MV-4-11 (cell line): ENCODE data around the gene INPP5A.

Source experiments
- DNase-seq: peaks from one replicate; lab custom pipeline; 2025; lab: John Stamatoyannopoulos, UW

INPP5A gene

DNA sequence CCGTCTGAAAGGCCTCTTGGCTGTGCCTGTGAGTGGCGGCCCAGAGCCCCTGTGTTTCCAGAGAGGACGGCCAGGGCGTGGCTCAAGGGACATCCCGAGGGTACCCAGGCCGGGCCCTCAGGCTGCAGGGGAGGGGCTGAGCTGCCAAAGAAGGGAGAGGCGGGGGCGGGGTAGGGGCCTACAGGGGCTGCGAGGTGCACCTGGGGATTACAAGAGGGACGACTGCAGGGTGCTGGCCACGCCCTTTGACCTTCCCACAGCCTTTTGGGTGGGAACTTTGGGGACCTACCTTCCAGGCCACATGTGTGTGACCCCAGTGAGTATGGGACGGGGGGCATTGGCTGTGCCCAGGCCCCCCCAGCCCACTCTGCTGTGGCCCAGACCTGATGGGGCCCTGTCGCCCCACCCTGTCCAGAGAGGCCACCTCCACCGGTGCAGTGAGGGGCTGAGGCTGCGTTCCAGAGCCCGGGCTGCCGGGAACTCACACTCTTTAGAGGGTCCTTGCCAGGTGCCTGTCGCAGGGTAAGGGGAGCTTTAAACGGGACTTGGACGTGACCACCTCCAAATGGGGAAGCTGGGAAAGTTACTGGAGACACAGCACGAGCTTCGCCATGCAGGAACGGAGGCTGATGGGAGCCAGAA lies 267.3 kb downstream of the INPP5A start:
- no peak for DNase-seq

DNA sequence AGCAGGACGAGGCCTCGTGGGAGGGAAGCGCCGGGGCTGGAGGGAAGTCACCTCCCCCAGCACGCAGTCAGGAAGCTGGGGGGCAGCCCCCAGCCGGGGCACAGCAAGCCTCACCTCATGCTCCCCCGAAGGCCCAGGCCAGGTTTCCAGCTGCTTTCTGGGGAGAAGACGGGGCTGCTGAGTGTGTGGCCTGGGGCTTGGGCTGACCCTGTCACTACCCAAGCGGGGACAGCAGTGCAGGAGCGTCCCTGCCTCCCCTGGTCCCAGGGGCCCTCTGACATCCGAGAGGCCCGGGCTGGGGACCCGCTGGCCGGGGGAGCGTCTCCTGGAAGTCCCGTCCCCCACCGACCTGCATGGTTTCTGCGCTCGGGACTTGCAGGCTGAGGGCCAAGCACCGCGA lies 268.0 kb downstream of the INPP5A start:
- no peak for DNase-seq

DNA sequence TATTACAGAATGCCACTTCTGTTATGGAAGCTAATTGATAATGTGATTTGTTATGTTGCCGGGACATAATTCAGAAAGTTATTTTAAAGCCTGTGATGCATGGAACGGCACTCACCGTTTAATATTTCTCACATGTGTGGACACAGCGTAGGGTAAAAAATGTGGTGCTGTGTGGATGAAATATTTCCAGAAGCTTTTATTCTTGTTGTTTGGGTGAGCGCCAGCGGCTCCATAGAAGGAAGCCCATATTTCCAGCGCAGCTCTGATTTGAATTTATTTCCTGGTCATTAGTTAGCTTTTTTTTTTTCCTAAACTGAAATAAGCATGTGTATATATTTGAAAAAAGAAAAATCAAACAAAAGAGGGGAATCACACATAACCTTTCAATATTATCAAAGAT lies 268.5 kb downstream of the INPP5A start:
- DNase-seq, result no peak

DNA sequence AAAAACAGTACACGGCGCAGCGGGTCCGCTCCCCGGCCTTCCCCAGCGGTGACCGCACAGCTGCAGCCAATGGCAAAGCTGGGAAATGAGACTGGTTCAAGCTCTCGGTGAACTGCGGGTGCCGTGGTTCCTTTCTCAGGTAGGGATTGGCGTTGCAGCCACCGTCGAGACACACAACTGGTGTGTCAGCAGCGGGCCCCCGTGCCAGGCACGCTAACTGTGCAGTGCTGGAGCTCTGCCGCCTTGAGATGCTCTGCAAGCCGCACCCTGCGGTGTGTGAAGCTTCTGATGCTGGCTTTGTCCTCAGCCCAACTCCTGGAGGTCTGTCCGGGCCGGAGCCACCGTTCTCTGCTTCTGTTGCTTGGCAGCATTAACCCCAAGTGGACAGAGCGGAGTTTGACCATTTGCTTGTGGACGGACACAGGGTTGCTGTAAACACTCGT lies 269.0 kb downstream of the INPP5A start:
- no peak for DNase-seq

DNA sequence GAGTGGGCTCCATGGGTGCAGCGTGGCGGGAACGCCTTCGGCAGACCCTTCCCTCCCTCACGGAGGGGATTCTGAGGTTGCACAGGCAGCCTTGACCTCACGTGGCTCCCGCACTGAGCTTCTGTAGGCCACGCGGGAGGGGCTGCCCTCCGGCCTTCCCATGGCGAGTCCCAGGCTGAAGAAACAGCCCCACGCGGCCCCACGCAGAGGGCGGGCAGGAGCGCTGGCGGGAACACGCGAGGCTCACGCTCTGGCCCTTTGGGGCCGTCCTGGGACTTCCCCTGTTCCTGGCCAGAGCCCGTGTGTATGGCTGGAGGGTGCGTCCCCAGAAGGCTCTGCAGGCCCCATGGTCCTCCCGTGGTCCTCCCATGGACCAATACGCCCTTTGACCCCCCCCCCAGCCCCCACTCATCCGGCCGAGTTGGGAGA lies 270.0 kb downstream of the INPP5A start:
- DNase-seq, result no peak

DNA sequence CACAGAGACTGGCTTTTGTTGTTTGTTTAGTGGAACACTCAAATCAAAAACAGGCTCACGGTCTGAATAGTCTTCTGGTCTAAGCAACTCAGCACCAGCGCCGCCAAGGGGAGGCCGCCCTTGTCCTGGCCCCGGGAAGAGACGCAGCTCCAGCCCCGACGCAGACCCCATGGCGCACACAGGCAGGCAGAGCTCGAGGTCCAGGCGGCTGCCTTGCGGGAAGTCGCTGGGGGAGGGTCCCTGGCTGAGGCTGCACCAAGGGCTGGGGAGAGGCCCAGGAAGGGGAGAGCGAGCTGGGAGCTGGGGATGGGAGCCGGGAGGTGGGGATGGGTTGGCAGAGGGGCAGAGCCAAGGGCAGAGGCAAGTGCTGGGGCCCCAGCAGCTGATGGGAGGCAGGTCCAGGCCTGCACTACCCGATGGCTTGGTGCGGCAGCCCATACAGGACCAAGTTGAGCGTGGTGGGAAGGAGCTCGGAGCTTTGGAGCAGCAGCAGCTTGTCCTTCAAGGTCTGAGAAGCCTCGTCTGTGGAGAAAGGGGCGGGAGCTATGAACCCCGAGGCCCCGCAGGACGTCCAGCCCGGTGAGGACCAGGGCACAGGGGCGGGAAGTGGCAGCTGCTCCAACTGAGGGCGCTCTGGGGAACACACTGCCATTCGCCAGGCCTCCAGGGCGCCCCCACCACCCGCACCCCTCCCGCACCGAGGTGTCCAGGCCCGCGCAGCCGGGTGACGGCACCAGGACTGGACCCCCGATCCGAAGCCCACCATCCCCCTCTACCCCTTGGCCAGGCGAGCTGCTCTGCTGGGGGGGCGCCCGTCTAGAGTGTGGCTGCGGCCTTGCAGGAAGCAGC lies 271.0 kb downstream of the INPP5A start:
- no peak for DNase-seq

DNA sequence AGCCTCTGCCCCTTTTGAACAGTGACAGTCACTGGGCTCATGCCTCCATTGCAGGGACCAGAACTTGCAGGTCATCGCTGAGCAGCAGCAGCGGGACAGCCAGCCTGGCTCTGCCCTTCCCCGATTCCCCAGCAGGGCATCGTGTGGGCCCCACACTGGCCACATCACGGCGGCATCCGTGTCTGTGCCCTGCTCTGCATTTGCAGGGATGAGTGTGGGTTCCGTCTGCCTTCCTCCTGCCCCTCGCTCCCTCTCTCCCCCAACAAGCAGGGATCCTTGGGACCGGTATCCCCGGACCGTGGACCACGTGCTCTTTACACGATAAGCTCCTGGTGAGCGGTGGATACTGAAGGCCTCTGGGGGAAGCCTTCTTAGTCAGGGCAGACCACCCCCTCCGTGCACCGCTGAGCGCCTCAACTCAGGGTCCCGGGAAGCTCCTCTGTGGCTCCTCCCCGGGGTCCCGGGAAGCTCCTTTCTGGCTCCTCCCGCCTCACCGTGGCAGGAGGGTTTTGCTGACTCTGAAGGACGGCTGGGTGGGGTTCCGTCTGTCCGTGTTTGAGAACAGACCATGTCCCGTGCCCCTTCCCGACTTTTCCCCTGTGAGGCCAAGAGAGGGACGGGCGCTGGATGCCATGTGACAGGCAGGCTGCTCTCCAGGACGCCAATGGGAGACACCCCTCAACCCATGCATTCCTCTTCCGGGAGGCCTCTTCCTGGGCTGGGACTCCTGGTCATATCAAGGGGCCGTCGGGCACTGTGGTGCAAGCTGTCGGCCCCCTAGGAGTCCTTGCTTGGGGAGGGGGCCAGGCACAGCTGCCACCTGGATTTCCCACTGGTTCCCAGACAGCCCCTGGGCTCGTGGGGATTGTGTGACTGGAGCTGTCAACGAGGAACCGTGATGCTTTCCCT lies 271.9 kb downstream of the INPP5A start:
- no peak for DNase-seq

DNA sequence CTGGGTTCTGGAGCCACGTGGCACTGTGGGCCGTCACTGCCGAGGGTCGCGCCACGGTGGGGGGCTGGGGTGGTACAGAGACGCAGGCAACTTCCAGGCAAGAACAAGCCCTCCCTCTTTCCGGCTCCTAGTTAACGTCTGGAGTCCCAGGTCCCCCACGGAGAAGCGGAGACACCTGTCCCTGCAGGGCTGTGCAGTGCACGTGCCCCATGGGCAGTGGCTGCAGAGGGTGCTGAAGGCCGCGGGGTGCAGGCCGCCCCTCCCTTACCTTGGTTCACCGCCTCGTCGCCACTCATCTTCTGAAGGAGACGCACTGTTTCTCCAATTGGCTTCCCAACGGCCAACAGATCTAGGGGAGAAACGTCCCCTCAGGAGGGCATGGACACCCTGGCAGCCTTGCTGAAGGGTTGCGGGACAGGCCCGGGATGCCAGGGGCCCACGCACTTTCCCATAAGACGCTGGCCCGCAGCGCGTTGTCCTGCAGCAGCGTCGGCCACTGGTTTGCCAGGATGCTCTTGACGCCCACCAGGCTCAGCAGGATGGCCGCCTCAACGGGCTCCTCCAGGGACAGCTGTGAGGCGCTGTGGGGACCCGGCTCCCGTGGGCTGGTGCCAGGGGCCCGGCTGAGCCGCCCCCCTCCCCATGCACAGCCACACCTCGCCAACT lies 272.7 kb downstream of the INPP5A start:
- DNase-seq, result no peak

DNA sequence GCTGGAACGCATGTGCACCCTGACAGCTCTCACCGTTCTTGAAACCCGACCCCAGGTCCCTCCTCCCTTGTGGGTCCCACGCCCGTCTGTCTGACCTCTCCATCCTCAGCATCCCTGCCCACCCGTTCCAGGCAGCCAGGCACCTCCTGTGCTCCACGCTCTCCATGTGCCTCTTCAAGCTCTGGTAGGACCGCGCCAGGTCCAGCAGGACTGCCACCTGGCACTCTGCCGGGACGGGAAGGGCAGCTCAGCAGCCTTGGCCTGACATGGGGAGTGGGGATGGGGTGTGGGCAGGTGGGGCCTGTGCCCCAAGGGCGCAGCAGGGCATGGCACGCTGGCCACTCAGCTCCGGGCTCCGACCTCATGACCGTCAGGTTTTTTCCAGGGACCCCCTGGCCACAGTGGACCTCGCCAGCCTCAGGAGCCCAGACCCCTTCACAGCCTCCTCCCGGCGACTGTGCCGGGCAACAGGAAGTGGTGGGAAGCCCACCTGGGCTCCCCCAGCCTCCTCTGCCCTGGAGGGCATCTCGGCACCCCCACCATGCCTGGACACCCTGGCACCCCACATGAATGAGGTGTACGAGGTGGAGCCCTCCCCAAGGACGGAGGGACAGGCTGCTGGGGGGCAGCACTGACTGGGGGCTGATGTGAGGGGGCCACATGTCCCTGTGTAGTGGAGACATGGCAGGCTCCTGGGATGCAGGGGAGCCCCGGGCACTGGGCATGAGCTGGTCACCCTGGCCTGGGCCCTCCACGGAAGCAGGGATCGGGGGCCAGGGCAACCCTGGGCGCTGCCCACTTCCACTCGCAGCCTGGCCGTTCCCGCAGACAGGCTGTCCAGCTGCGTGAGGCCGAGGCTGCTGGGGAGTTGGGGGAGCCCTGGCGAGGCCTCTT lies 273.5 kb downstream of the INPP5A start:
- DNase-seq, result no peak

DNA sequence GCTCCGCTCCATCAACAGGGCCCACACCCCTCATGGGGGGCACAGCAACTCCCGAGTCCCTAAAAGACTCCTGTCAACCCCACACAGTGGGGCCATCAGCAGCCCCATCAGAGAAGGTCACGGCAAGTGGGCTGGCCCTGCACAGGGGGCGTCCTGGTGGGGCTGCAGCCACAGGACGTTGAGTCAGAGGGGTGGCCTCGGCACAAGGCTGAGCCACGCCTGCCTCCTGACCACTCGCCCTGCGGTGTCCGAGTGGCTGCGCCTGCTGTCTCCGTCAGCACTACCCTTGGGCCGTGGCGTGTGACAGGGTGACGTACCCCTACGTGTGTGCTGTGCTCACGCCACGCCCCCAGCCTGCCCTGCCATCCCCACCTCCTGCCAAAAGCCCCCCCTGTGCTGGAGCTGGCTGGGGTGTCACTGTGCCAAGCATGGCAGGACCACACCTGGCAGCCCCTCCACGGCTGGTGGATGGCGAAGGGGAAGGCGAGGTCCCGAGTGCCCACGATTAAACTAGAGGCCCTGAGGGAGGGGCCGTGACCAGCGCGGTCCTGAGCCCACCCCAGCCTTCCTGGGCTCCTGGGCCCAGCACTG lies 274.4 kb downstream of the INPP5A start:
- no peak for DNase-seq

DNA sequence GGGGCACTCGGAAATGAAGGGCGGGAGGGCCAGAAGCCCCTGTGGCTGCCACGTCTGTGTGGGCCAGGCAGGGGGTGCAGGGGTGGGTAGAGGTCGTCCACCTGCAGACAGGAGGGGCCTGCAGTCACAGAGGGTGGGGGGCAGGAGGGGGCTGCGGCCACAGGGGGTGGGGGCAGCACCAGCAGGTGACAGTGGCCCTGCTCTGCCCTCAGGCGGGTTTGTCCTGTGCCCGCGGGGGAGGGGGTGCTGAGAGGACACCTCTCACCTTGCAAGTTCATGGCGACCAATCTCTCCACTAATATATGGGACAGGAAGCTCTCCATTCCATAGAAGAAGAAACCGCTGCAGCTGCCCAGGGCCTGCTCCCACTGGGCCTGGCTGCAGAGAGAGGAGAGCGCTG lies 274.9 kb downstream of the INPP5A start:
- no peak for DNase-seq

DNA sequence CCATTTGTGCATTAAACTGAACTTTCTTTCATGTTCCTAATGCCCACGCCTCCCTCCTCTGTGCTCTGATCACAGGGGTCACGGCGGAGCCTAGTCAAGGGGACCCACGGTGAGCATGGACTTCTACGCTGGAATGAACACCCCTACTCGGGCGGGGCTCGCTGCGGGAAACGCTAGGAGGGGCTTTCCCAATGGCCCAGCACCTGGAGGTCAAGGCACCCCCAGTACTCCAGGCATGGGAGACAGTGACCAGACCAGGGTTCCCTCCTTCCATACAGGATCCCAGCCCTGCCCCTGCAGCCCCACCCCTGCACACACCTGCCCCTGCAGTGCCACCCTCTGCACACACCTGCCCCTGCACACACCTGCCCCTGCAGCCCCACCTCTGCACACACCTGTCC lies 275.4 kb downstream of the INPP5A start:
- DNase-seq, result no peak

DNA sequence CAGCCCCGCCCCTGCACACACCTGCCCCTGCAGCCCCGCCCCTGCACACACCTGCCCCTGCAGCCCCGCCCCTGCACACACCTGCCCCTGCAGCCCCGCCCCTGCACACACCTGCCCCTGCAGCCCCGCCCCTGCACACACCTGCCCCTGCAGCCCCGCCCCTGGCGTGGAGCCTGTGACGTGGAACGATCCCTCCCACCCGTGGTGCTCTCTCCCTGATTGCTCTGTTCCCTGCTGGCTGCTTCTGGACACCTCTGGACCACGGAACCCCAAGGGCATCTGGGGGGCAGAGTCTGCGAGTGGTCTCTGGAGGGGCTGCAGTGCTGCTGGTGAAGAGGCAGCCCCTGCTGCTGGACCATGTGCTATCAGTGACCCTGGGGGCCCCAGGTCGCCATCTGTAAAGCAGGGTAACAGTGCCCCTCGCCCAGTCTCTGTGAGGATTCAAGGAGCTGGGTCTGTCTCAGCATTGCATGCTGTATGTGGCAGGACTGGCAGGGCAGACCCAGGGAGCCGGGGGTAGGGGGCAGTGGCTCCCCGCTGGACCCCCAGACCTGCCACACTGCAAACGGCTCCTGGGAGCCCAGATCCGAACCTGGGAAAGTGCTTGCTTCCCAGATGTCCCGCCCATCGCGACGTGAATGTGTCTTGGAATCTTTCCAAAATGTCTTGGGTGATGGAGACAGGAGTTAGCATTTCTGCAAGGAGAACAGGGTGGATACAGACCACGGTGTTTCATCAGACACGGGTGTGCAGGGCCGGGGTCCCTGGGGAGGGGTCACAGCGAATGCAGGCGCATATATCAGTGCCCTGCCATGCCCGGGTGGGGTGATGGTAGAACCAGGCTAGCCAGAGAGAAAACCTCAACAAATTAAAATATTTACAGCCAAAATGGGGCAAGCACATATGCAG lies 276.2 kb downstream of the INPP5A start:
- no peak for DNase-seq

DNA sequence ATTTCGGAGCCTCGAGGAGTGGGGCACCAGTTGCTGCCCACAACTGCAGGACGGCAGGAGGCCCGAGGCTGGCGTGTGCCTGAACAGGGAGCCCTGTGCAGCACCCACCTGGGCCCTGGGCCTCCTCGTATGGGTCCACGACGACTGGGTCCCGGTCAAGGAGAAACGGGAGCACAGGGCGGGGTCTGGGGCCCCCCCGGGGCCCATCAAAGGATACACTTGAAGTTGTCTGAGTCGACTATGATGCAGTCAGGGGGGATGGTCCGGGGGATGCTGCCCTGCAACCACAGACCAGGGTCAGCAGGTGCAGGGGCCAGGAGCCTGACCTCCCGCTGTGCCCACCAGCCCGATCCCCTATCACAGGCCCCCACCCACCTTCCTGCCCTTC lies 276.9 kb downstream of the INPP5A start:
- no peak for DNase-seq

DNA sequence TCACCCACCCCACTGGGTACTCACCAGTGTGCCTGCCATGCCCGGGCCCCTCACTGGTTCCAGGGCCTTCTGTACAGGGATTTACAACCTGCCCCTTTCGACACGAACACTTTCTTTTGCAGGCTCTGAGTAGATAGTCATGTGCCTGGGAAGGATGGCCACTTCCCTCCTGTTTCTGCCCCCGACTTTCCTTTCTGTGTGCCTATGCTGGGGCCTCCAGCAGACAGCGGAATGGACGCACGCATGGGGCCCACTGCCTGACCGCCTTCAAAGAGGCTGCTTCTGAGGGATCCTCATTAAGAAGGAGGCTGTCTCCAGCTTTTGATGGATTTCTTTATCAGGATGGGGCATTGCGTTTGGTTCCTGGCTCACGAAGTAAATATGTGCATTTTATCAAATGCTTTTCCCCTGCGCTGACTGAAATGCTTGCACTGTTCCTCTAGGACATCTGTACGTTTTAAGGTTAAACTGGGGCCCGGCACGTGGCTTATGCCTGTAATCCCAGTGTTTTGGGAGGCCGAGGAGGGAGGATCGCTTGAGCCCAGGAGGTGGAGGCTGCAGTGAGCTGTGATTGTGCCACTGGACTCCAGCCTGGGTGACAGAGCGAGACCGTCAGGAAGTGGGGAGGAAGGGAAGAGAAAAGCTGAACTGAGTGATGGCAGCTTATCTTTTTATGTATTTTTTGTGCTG lies 277.7 kb downstream of the INPP5A start:
- no peak for DNase-seq

DNA sequence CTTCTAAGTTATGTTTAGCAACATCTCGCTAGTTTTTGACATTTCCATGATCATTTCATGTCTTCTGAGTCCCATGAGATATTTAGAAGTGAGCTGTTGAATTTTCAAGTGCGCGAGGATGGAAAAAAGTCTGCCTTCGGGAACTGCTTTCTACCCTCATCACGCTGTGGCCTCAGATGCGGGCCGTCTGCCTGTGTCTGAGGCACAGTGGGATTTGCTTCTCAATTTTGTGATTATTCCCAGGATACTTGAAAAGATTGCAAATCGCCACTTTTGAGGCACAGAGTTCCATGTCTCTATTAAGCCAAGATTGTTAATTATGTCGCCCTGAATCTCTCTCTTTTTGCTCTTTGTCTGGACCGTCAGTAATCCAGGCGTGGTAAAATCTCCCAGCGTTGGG lies 279.1 kb downstream of the INPP5A start:
- DNase-seq, result no peak

DNA sequence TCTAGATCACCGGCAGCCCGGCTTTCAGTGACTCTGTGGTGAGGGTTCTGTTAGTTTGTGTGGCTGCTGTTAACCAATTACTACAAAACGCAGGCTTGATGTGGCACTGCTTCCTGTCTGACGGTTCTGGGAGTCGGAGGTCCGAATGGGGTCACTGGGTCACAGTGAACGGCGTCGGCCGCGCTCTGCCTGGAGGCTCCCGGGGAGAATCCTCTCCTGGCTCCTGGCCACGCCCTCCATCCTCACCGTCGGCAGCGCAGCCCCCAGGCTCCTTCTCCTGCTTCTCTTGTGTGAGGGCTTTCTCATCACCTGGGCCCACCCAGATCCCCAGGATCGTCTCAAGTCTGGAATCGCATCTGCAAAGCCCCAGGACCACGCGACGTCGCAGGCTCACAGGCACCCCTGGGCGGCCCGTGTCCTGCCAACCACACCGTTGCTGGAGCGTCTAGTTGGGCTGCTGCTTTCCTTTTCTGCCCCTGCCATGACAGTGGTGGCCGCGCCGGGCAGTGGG lies 280.2 kb downstream of the INPP5A start:
- no peak for DNase-seq

DNA sequence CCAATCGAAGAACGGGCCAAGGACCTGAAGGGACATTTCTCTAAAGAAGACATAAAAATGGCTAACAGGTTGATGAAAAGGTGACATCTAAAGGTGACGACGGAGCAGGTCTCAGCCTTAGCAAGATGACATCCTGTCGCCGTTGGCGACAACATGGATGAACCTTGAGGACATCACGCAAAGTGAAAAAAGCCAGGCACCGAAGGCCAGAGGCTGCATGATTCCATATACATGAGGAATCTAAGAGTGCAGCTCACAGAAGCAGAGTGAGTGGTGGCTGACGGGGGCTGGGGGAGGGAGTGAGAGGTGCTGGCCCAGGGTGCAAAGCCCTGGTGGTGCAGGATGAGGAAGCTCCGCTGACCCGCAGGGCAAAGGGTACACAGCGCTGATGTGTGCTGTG lies 282.5 kb downstream of the INPP5A start:
- no peak for DNase-seq
